Osteoblast (primary cell): ENCODE measurements around the gene PTMS. TPM values are rescaled to one million over a fixed set of nuclear protein-coding genes. Genes with fewer than 3 reads are reported as not detected.
A peak's percentile ranks its signal among the peaks of the same experiment; 100 is the strongest.

Source experiments
- DNase-seq: peaks from one replicate; pipeline ENCODE4 v3.0.0; 2011; ENCODE audit warnings: low spot score, mixed read lengths; ENCODE audit not compliant: insufficient read length; ENCODE audit errors: missing footprints
- H2AFZ ChIP-seq: 2 replicates; pipeline ENCODE4 v1.6.0; 2011; ENCODE audit warnings: mild to moderate bottlenecking, low read length
- H3K27ac ChIP-seq: 2 replicates; pipeline ENCODE4 v1.5.1; 2011; ENCODE audit warnings: mild to moderate bottlenecking, low read depth, low read length, moderate library complexity
- H3K27me3 ChIP-seq: 2 replicates; pipeline ENCODE4 v1.6.0; 2012; ENCODE audit warnings: mild to moderate bottlenecking, control low read depth, inconsistent platforms, low read length, moderate library complexity; ENCODE audit not compliant: insufficient read depth
- H3K36me3 ChIP-seq: 2 replicates; pipeline ENCODE4 v1.5.1; 2011; ENCODE audit warnings: mild to moderate bottlenecking, low read length, control low read depth, moderate library complexity; ENCODE audit not compliant: insufficient read depth
- H3K4me1 ChIP-seq: 2 replicates; pipeline ENCODE4 v1.5.1; 2011; ENCODE audit warnings: mild to moderate bottlenecking, low read length, control low read depth, moderate library complexity; ENCODE audit not compliant: insufficient read depth
- H3K4me2 ChIP-seq: 2 replicates; pipeline ENCODE4 v1.6.0; 2011; ENCODE audit warnings: mild to moderate bottlenecking, low read length; ENCODE audit not compliant: insufficient read depth
- H3K4me3 ChIP-seq: fragments of 200-600 bp; sonication (generic); 3 replicates; pipeline ENCODE4 v1.5.1; 2012; ENCODE audit warnings: mild to moderate bottlenecking, low read length, inconsistent platforms; ENCODE audit not compliant: insufficient read depth
- H3K79me2 ChIP-seq: 2 replicates; pipeline ENCODE4 v1.6.0; 2012; ENCODE audit warnings: mild to moderate bottlenecking, low read length, control low read depth, inconsistent platforms; ENCODE audit not compliant: insufficient read depth
- H3K9me3 ChIP-seq: 2 replicates; pipeline ENCODE4 v1.5.1; 2011; ENCODE audit warnings: low read depth, low read length, control low read depth
- H4K20me1 ChIP-seq: 2 replicates; pipeline ENCODE4 v1.6.0; 2012; ENCODE audit warnings: mild to moderate bottlenecking, low read length, control low read depth; ENCODE audit not compliant: insufficient read depth
- total RNA-seq: library from RNA; depleted of rRNA; stranded (reverse); fragments of >200 nt; gene quantifications from 2 replicates; pipeline ENCODE4 v1.2.3, GENCODE V29; 2012
- TF ChIP-seq, protein P1 (sequence below): IDR thresholded peaks from 2 replicates; pipeline ENCODE4 v1.5.1; 2011; ENCODE audit warnings: mild to moderate bottlenecking, low read depth, low read length, moderate library complexity; ENCODE audit errors: extremely low read depth

The PTMS gene
- total RNA-seq, 1 donor: 72.7 TPM

DNA sequence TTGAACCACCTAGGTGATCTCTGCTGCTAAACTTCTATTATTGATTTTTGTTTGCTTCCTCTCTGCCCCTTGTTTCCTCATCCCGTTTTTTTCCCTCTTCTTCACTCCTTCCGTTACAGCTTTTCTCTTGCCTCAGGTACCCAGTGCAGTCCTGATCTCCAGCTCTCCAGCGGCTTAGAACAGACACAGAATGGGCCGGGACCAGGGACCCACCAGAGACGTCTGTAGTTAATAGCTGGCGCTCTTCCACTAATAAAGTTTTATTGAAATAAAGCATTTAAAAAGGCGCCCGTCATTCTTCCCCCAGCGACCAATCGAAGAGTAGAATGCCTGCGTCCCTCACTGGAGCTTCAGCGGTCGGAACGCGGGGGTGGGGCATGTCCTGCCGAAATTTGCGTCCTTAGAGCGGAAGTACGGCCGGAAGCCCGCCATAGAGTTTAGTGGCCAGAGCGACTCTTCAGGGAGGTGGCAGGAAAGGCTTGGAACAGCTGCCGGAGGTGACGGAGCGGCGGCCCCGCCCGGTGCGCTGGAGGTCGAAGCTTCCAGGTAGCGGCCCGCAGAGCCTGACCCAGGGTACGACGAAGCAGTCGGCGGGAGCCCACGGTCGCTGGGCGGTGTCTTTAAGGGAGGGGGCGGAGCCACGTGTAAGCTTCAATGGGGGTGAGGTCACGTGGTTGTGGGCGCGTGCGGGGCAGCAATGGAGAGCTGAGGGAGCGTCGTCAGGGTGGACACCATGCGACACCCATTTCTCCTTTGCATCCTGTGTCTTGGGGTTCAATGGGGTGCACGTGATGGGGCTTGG lies 42.4 kb upstream of the PTMS start, which contains the start of gene COPS7A:
Gene COPS7A, plus strand, starts transcription at position 440 of the 802 bp plus-strand sequence. CDS start 611 bp downstream, outside the sequence.
- Histone ChIP-seq H3K27me3 (no peaks in the 10 kb centered on the region), H3K4me1 (peaks cover 9% of the 10 kb centered on the region), H2AFZ (peak within 1 kb of the TSS; percentile 90), H3K4me2 (peak within 1 kb of the TSS; percentile 88), H3K4me3 (peak within 1 kb of the TSS; percentile 93), H4K20me1 (no peaks in the 10 kb centered on the region), H3K27ac (peak within 1 kb of the TSS; percentile 94), H3K36me3 (peaks cover 18% of the 10 kb centered on the region), H3K9me3 (no peaks in the 10 kb centered on the region), H3K79me2 (peaks cover 17% of the 10 kb centered on the region)
- TF ChIP-seq, protein P1, sequence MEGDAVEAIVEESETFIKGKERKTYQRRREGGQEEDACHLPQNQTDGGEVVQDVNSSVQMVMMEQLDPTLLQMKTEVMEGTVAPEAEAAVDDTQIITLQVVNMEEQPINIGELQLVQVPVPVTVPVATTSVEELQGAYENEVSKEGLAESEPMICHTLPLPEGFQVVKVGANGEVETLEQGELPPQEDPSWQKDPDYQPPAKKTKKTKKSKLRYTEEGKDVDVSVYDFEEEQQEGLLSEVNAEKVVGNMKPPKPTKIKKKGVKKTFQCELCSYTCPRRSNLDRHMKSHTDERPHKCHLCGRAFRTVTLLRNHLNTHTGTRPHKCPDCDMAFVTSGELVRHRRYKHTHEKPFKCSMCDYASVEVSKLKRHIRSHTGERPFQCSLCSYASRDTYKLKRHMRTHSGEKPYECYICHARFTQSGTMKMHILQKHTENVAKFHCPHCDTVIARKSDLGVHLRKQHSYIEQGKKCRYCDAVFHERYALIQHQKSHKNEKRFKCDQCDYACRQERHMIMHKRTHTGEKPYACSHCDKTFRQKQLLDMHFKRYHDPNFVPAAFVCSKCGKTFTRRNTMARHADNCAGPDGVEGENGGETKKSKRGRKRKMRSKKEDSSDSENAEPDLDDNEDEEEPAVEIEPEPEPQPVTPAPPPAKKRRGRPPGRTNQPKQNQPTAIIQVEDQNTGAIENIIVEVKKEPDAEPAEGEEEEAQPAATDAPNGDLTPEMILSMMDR: no peak
- peak; percentile 98 for DNase-seq

DNA sequence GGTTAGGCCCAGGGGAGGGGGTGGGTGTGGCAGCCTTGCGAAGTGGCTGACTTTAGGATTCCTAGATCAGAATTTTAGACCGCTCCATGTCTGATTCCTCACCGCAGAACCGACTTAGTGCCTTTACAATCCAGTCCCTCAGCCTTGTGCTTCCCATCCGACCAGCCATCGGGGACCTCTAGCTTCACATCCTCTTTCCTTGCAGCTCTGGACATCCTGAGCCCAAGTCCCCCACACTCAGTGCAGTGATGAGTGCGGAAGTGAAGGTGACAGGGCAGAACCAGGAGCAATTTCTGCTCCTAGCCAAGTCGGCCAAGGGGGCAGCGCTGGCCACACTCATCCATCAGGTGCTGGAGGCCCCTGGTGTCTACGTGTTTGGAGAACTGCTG lies 41.8 kb upstream of the PTMS start:
- H3K4me1 ChIP-seq: peaks cover 9% of the 10 kb centered on the region
- no peak for DNase-seq
- TF ChIP-seq, protein P1: no peak
- H3K79me2 ChIP-seq: peaks cover 17% of the 10 kb centered on the region
- H4K20me1 ChIP-seq: no peaks in the 10 kb centered on the region
- H3K27me3 ChIP-seq: no peaks in the 10 kb centered on the region
- H2AFZ ChIP-seq: peak overlapping the region; percentile 90
- peaks cover 24% of the 10 kb centered on the region for H3K36me3 ChIP-seq
- peak overlapping the region; percentile 94 for H3K27ac ChIP-seq
- no peaks in the 10 kb centered on the region for H3K9me3 ChIP-seq
- peak overlapping the region; percentile 88 for H3K4me2 ChIP-seq
- peak overlapping the region; percentile 93 for H3K4me3 ChIP-seq

DNA sequence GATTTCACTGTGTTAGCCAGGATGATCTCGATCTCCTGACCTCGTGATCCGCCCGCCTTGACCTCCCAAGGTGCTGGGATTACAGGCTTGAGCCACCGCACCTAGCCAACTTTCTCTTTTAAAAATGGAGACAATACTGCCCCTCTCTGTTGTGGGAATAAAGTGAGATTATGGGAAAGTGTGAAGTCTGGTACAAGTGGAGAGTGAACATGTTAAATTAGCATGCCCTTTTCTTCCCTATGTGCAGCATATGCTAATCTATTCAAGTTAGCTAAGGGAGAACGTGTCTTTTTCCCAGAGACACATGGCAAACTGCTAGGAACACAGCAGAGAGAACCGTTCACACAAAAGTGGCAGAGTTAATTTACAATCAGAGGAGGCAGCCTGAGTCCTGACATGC lies 40.8 kb upstream of the PTMS start:
- no peak for DNase-seq
- H4K20me1 ChIP-seq: no peaks in the 10 kb centered on the region
- H3K79me2 ChIP-seq: peaks cover 17% of the 10 kb centered on the region
- no peak overlapping the region for H3K4me2 ChIP-seq
- TF ChIP-seq, protein P1: no peak
- H3K9me3 ChIP-seq: no peaks in the 10 kb centered on the region
- no peaks in the 10 kb centered on the region for H3K27me3 ChIP-seq
- no peak overlapping the region for H3K4me3 ChIP-seq
- H3K36me3 ChIP-seq: peaks cover 33% of the 10 kb centered on the region
- H3K4me1 ChIP-seq: peaks cover 9% of the 10 kb centered on the region
- H2AFZ ChIP-seq: no peak overlapping the region
- no peak overlapping the region for H3K27ac ChIP-seq

DNA sequence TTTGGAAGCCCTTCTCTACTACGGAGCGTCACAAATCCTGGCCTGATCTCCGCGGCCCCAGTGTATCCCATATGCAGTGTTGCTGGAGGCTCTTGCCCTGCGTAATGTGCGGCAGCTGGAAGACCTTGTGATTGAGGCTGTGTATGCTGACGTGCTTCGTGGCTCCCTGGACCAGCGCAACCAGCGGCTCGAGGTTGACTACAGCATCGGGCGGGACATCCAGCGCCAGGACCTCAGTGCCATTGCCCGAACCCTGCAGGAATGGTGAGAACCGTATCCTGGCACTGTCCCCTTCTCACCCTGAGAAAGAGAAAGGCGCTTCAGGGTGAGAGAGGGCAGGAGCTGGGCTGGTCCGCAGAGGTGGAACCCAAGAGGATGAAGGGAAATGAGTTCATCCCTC lies 37.0 kb upstream of the PTMS start:
- DNase-seq: no peak
- H3K4me3 ChIP-seq: no peak overlapping the region

More for the DNA sequence above, 37.0 kb upstream of the PTMS start:
- Histone ChIP-seq H2AFZ (no peak overlapping the region), H3K9me3 (no peaks in the 10 kb centered on the region), H3K4me2 (no peak overlapping the region), H3K27me3 (no peaks in the 10 kb centered on the region), H3K4me1 (peaks cover 8% of the 10 kb centered on the region), H3K36me3 (peaks cover 54% of the 10 kb centered on the region), H3K79me2 (peaks cover 14% of the 10 kb centered on the region), H4K20me1 (no peaks in the 10 kb centered on the region), H3K27ac (no peak overlapping the region)
- TF ChIP-seq, protein P1: no peak
